ENCODE results near the gene SLC48A1.
A peak's percentile ranks its signal among the peaks of the same experiment; 100 is the strongest.

SLC48A1 gene

GRCh38 chr12:47779301-47779942, 6.4 kb downstream of the SLC48A1 start:
- peak; percentile 90 to 91 for DNase-seq

- DNase-seq = no peak
Measured at GRCh38 chr12:47779943-47780504, 7.0 kb downstream of the SLC48A1 start.

- no peak for DNase-seq
Measured at GRCh38 chr12:47781479-47782371, 8.7 kb downstream of the SLC48A1 start.

GRCh38 chr12:47782372-47782770, 9.3 kb downstream of the SLC48A1 start:
- DNase-seq = no peak

GRCh38 chr12:47783024-47783755, 10.2 kb downstream of the SLC48A1 start:
- DNase-seq = no peak

GRCh38 chr12:47783821-47784819, 11.1 kb downstream of the SLC48A1 start:
- no peak for DNase-seq

- no peak for DNase-seq
Measured at GRCh38 chr12:47785036-47785886, 12.2 kb downstream of the SLC48A1 start.

- DNase-seq = no peak
Measured at GRCh38 chr12:47785887-47786661, 13.0 kb downstream of the SLC48A1 start.

GRCh38 chr12:47786662-47787280, 13.7 kb downstream of the SLC48A1 start:
- no peak for DNase-seq

- no peak for DNase-seq
Measured at GRCh38 chr12:47787596-47788319, 14.7 kb downstream of the SLC48A1 start.

- no peak for DNase-seq
Measured at GRCh38 chr12:47789141-47789540, 16.1 kb downstream of the SLC48A1 start.

GRCh38 chr12:47789712-47790489, 16.9 kb downstream of the SLC48A1 start:
- no peak for DNase-seq

- DNase-seq = no peak
Measured at GRCh38 chr12:47790676-47791350, 17.8 kb downstream of the SLC48A1 start.

GRCh38 chr12:47791351-47791746, 18.3 kb downstream of the SLC48A1 start:
- DNase-seq = no peak

- no peak for DNase-seq
Measured at GRCh38 chr12:47791874-47792273, 18.8 kb downstream of the SLC48A1 start.

GRCh38 chr12:47793015-47793681, 20.1 kb downstream of the SLC48A1 start:
- DNase-seq = no peak

- no peak for DNase-seq
Measured at GRCh38 chr12:47794679-47795078, 21.6 kb downstream of the SLC48A1 start.

Data from CD4-positive, alpha-beta T cell treated with Interleukin-4 for 1 hour (primary cell).